H9 (cell line): ENCODE data around the gene SLC46A2. TPM values are rescaled to one million over a fixed set of nuclear protein-coding genes. Genes with fewer than 3 reads are reported as not detected.

Source experiments
- DNase-seq: peaks from one replicate; pipeline ENCODE4 v3.0.0-alpha.2; 2017
- H2AFZ ChIP-seq: one replicate; pipeline ENCODE4 v1.6.1; 2013; ENCODE audit warnings: mild to moderate bottlenecking, low read length, control low read depth, moderate library complexity
- H2AK5ac ChIP-seq: 2 replicates; pipeline ENCODE4 v1.6.1; 2013; ENCODE audit warnings: low read length, control low read depth, mixed read lengths; ENCODE audit not compliant: insufficient read length
- H2BK120ac ChIP-seq: one replicate; pipeline ENCODE4 v1.6.1; 2013; ENCODE audit warnings: low read depth, mild to moderate bottlenecking, low read length, control low read depth, inconsistent platforms; ENCODE audit not compliant: poor library complexity, severe bottlenecking
- H2BK12ac ChIP-seq: 2 replicates; pipeline ENCODE4 v1.6.1; 2013; ENCODE audit warnings: low read length, control low read depth, mixed read lengths, low read depth; ENCODE audit not compliant: insufficient read length
- H2BK15ac ChIP-seq: 2 replicates; pipeline ENCODE4 v1.6.1; 2013; ENCODE audit warnings: low read depth, low read length, control low read depth
- H2BK20ac ChIP-seq: one replicate; pipeline ENCODE4 v1.6.1; 2013; ENCODE audit warnings: low read depth, mild to moderate bottlenecking, low read length, control low read depth, inconsistent platforms; ENCODE audit not compliant: poor library complexity, severe bottlenecking
- H2BK5ac ChIP-seq: 2 replicates; pipeline ENCODE4 v1.6.1; 2013; ENCODE audit warnings: low read length, control low read depth, mixed read lengths; ENCODE audit not compliant: insufficient read length
- H3K14ac ChIP-seq: 2 replicates; pipeline ENCODE4 v1.6.1; 2013; ENCODE audit warnings: low read length, control low read depth; ENCODE audit not compliant: insufficient read depth
- H3K18ac ChIP-seq: 2 replicates; pipeline ENCODE4 v1.6.1; 2013; ENCODE audit warnings: low read depth, mild to moderate bottlenecking, mixed read lengths, low read length, control low read depth; ENCODE audit not compliant: insufficient read length
- H3K23ac ChIP-seq: 2 replicates; pipeline ENCODE4 v1.6.1; 2013; ENCODE audit warnings: low read length, control low read depth, mixed read lengths, low read depth; ENCODE audit not compliant: insufficient read length
- H3K23me2 ChIP-seq: 2 replicates; pipeline ENCODE4 v1.6.1; 2013; ENCODE audit warnings: low read depth, mild to moderate bottlenecking, mixed read lengths, low read length, control low read depth; ENCODE audit not compliant: insufficient read length, poor library complexity, severe bottlenecking
- H3K27ac ChIP-seq: 2 replicates; pipeline ENCODE4 v1.5.1; 2013; ENCODE audit warnings: low read length, control low read depth, mixed read lengths, low read depth; ENCODE audit not compliant: insufficient read length
- H3K27me3 ChIP-seq: 2 replicates; pipeline ENCODE4 v1.6.1; 2013; ENCODE audit warnings: low read length, control low read depth, inconsistent platforms; ENCODE audit not compliant: insufficient read depth
- H3K4ac ChIP-seq: 2 replicates; pipeline ENCODE4 v1.6.1; 2013; ENCODE audit warnings: low read depth, mild to moderate bottlenecking, control low read depth, inconsistent platforms, low read length, moderate library complexity
- H3K4me1 ChIP-seq: 2 replicates; pipeline ENCODE4 v1.6.1; 2013; ENCODE audit warnings: low read length, control low read depth, inconsistent platforms; ENCODE audit not compliant: insufficient read depth
- H3K4me2 ChIP-seq: 2 replicates; pipeline ENCODE4 v1.6.1; 2013; ENCODE audit warnings: low read length, control low read depth, mixed read lengths; ENCODE audit not compliant: insufficient read length, insufficient read depth
- H3K56ac ChIP-seq: 2 replicates; pipeline ENCODE4 v1.6.1; 2013; ENCODE audit warnings: low read depth, mild to moderate bottlenecking, mixed read lengths, low read length, control low read depth; ENCODE audit not compliant: insufficient read length
- H3K79me1 ChIP-seq: 2 replicates; pipeline ENCODE4 v1.6.1; 2013; ENCODE audit warnings: low read depth, mild to moderate bottlenecking, moderate library complexity, low read length, control low read depth, inconsistent platforms; ENCODE audit not compliant: insufficient read depth, poor library complexity, severe bottlenecking
- H3K79me2 ChIP-seq: 2 replicates; pipeline ENCODE4 v1.6.1; 2013; ENCODE audit warnings: low read length, control low read depth, inconsistent platforms; ENCODE audit not compliant: insufficient read depth
- H3K9ac ChIP-seq: 2 replicates; pipeline ENCODE4 v1.6.1; 2013; ENCODE audit warnings: low read length, control low read depth, mixed read lengths; ENCODE audit not compliant: insufficient read length; ENCODE audit errors: extremely low read depth
- H3K9me3 ChIP-seq: one replicate; pipeline ENCODE4 v1.6.1; 2013; ENCODE audit warnings: low read depth, low read length, inconsistent platforms; ENCODE audit not compliant: control insufficient read depth
- H3T11ph ChIP-seq: one replicate; pipeline ENCODE4 v1.6.1; 2013; ENCODE audit warnings: mild to moderate bottlenecking, low read length, control low read depth, inconsistent platforms
- H4K20me1 ChIP-seq: one replicate; pipeline ENCODE4 v1.6.1; 2013; ENCODE audit not compliant: control insufficient read depth, insufficient read length, insufficient read depth
- H4K5ac ChIP-seq: 2 replicates; pipeline ENCODE4 v1.6.1; 2013; ENCODE audit warnings: low read depth, mild to moderate bottlenecking, mixed read lengths, low read length, control low read depth; ENCODE audit not compliant: insufficient read length
- H4K8ac ChIP-seq: replicated peaks from 2 replicates; pipeline ENCODE4 v1.6.1; 2013; ENCODE audit warnings: low read length, control low read depth, mixed read lengths, low read depth; ENCODE audit not compliant: insufficient read length
- H4K91ac ChIP-seq: 2 replicates; pipeline ENCODE4 v1.6.1; 2013; ENCODE audit warnings: low read depth, mild to moderate bottlenecking, moderate library complexity, mixed read lengths, low read length, control low read depth; ENCODE audit not compliant: insufficient read length
- H3K27ac Mint-ChIP-seq, 3 experiments: 2 replicates in 2 of 3; 3 replicates in 1 of 3; pipeline ENCODE4 v1.8.0; 2020 to 2021; ENCODE audit warnings: mixed read lengths in 3 of 3, mild to moderate bottlenecking in 1 of 3, moderate library complexity in 1 of 3
- H3K27me3 Mint-ChIP-seq: 2 replicates; pipeline ENCODE4 v1.8.0; 2021; ENCODE audit warnings: low read depth, mild to moderate bottlenecking, moderate library complexity, mixed read lengths
- H3K36me3 Mint-ChIP-seq, 3 experiments: 2 replicates in 2 of 3; 3 replicates in 1 of 3; pipeline ENCODE4 v1.8.0; 2020 to 2021; ENCODE audit warnings: low read depth in 3 of 3, mixed read lengths in 3 of 3; ENCODE audit not compliant: insufficient read depth in 1 of 3
- H3K4me1 Mint-ChIP-seq, 2 experiments: 2 replicates each; pipeline ENCODE4 v1.8.0; 2020; ENCODE audit warnings: mixed read lengths in 2 of 2
- H3K4me3 Mint-ChIP-seq, 2 experiments: 2 replicates in 1 of 2; 3 replicates in 1 of 2; pipeline ENCODE4 v1.8.0; 2020 to 2021; ENCODE audit warnings: mild to moderate bottlenecking in 2 of 2, mixed read lengths in 2 of 2, moderate library complexity in 1 of 2
- H3K9me3 Mint-ChIP-seq, 2 experiments: 2 replicates in 1 of 2; 3 replicates in 1 of 2; pipeline ENCODE4 v1.8.0; 2020; ENCODE audit warnings: mild to moderate bottlenecking in 2 of 2, mixed read lengths in 2 of 2, moderate library complexity in 1 of 2
- CTCF ChIP-seq: fragments of 200-600 bp; sonication (generic); conservative IDR thresholded peaks from 3 replicates; pipeline ENCODE4 v1.8.0; 2021; ENCODE audit warnings: antibody characterized with exemption, mild to moderate bottlenecking
- WGBS: extraction: QIAGEN DNeasy Blood & Tissue Kit; methylation state at CpG from one replicate; pipeline ENCODE4 v1.1.7; 2013; ENCODE audit warnings: missing lambda C conversion rate, low lambda C conversion rate, mixed read lengths; ENCODE audit not compliant: insufficient read length; ENCODE audit errors: extremely low coverage; 5-methylcytosine and 5-hydroxymethylcytosine counted together
- total RNA-seq: library from RNA; stranded (reverse); gene quantifications from 2 replicates; pipeline ENCODE4 v1.2.1, GENCODE V29; 2021

SLC46A2 gene
- total RNA-seq, 1 experiment from 2014 or later, result not detected

GRCh38 chr9:112894699-112895098, 4.0 kb upstream of the SLC46A2 start:
- Mint-ChIP-seq H3K27ac (no peak overlapping the region), H3K9me3 (no peaks in the 10 kb centered on the region; a peak in 1 of 5 replicates), H3K4me3 (no peak overlapping the region), H3K36me3 (no peaks in the 10 kb centered on the region; a peak in 2 of 7 replicates), H3K4me1 (peaks cover 0 to 6% of the 10 kb centered on the region in 2 experiments), H3K27me3 (peaks cover 61% of the 10 kb centered on the region)
- H3K4me2 ChIP-seq, result no peak overlapping the region
- no peak for TF ChIP-seq CTCF
- H2BK120ac ChIP-seq, result no peak overlapping the region
- H2BK15ac ChIP-seq, result no peak overlapping the region
- no peak overlapping the region for H3K14ac ChIP-seq
- no peak overlapping the region for H3K27ac ChIP-seq
- no peak overlapping the region for H3K23ac ChIP-seq
- no peak overlapping the region for H4K5ac ChIP-seq
- no peaks in the 10 kb centered on the region for H4K20me1 ChIP-seq
- H2BK5ac ChIP-seq, result no peak overlapping the region
- no peaks in the 10 kb centered on the region for H3K9me3 ChIP-seq
- H2BK20ac ChIP-seq, result no peak overlapping the region
- no peak overlapping the region for H3K4ac ChIP-seq
- H3K18ac ChIP-seq, result no peak overlapping the region
- H3K79me1 ChIP-seq, result no peaks in the 10 kb centered on the region
- no peak overlapping the region for H2AK5ac ChIP-seq
- no peaks in the 10 kb centered on the region for H3K4me1 ChIP-seq
- no peak overlapping the region for H4K8ac ChIP-seq
- H2AFZ ChIP-seq, result no peak overlapping the region
- no CpG with 5 or more reads among the region's 1 CpG for WGBS
- H3K23me2 ChIP-seq, result peaks cover 4% of the 10 kb centered on the region
- no peak for DNase-seq
- H2BK12ac ChIP-seq, result no peak overlapping the region
- no peak overlapping the region for H3K56ac ChIP-seq
- no peak overlapping the region for H3K9ac ChIP-seq
- no peak overlapping the region for H3T11ph ChIP-seq
- no peak overlapping the region for H4K91ac ChIP-seq
- H3K27me3 ChIP-seq, result peaks cover 9% of the 10 kb centered on the region; the same call in 1 of the 2 replicates
- no peaks in the 10 kb centered on the region for H3K79me2 ChIP-seq
